Spleen (tissue), 11 donors: ENCODE results near the gene CD93. TPM values are rescaled to one million over a fixed set of nuclear protein-coding genes. Genes with fewer than 3 reads are reported as not detected.

Source experiments
- DNase-seq: peaks from one replicate; pipeline ENCODE4 v3.0.0-alpha.2; 2020
- H3K27ac ChIP-seq, 8 donors: fragments of 200-600 bp; sonication (generic) in 7 of 8; 1 replicate in 4 of 8; 2 replicates in 4 of 8; pipeline versions ENCODE4 v1.5.0 to v1.8.0; 2016 to 2021; ENCODE audit warnings: inconsistent platforms in 4 of 8, mild to moderate bottlenecking in 4 of 8, moderate library complexity in 1 of 8
- H3K27me3 ChIP-seq, 7 donors: fragments of 200-600 bp; sonication (generic) in 6 of 7; replicated peaks in 1 of 7; 1 replicate in 4 of 7; 2 replicates in 3 of 7; pipeline versions ENCODE4 v1.5.0 to v1.8.0; 2016 to 2021; ENCODE audit warnings: inconsistent platforms in 3 of 7, mild to moderate bottlenecking in 1 of 7
- H3K36me3 ChIP-seq, 6 donors: fragments of 200-600 bp; sonication (generic) in 5 of 6; 1 replicate in 4 of 6; 2 replicates in 2 of 6; pipeline versions ENCODE4 v1.5.0 to v1.8.0; 2016 to 2021; ENCODE audit warnings: inconsistent platforms in 2 of 6
- H3K4me1 ChIP-seq, 6 donors: fragments of 200-600 bp; sonication (generic) in 5 of 6; 1 replicate in 3 of 6; 2 replicates in 3 of 6; pipeline versions ENCODE4 v1.5.0 to v1.8.0; 2016 to 2021; ENCODE audit warnings: inconsistent platforms in 3 of 6
- H3K4me3 ChIP-seq, 8 donors: fragments of 200-600 bp; sonication (generic) in 7 of 8; 1 replicate in 4 of 8; 2 replicates in 4 of 8; pipeline versions ENCODE4 v1.5.0 to v1.8.0; 2016 to 2021; ENCODE audit warnings: inconsistent platforms in 4 of 8, mild to moderate bottlenecking in 4 of 8, moderate library complexity in 2 of 8
- H3K9me3 ChIP-seq, 8 donors: fragments of 200-600 bp; sonication (generic) in 7 of 8; 1 replicate in 4 of 8; 2 replicates in 4 of 8; pipeline versions ENCODE4 v1.5.0 to v1.8.0; 2016 to 2021; ENCODE audit warnings: inconsistent platforms in 4 of 8
- CTCF ChIP-seq, 11 experiments: fragments of 200-600 bp in 7 of 11; fragments of 450-650 bp in 4 of 11; sonication (generic) in 4 of 11; IDR thresholded peaks in 8 of 11; conservative IDR thresholded peaks in 3 of 11; 1 replicate in 7 of 11; 2 replicates in 4 of 11; pipeline versions ENCODE4 v1.4.0 to v1.8.0; 2016 to 2021; ENCODE audit warnings: antibody characterized with exemption in 11 of 11, inconsistent platforms in 4 of 11, mild to moderate bottlenecking in 1 of 11
- POLR2A ChIP-seq, 3 donors: fragments of 450-650 bp; IDR thresholded peaks; one replicate each; pipeline ENCODE4 v1.5.1; 2017; ENCODE audit warnings: antibody characterized with exemption in 3 of 3, mild to moderate bottlenecking in 1 of 3
- POLR2AphosphoS5 ChIP-seq, 3 donors: sonication (generic); formaldehyde crosslinking; IDR thresholded peaks; one replicate each; pipeline ENCODE4 v1.5.1; 2017; ENCODE audit warnings: antibody characterized with exemption in 3 of 3
- WGBS, 5 donors: extraction: QIAGEN DNeasy Blood & Tissue Kit in 3 of 5; methylation state at CpG; one replicate each; pipeline versions ENCODE4 v1.1.5 to v1.1.7; 2013 to 2018; 5-methylcytosine and 5-hydroxymethylcytosine counted together
- intact Hi-C: fragments of 100-400 bp; cut with DNase I; formaldehyde crosslinking; loops from one replicate; pipeline ENCODE4 v1.15.0; 2023; ENCODE audit warnings: low total_unique reads
- polyA plus RNA-seq, 3 donors: library from polyadenylated mRNA; stranded (reverse); fragments of 200-250 nt; gene quantifications; one replicate each; pipeline ENCODE4 v1.2.1, GENCODE V29; 2013
- total RNA-seq, 7 donors: library from RNA; depleted of rRNA in 3 of 7; stranded (reverse); fragments of >200 nt in 3 of 7; fragmentation: NEBNext Ultra II Directional in 4 of 7; extraction: Animal tissue kit (Norgen Biotek cat#: 25700) in 4 of 7; gene quantifications; one replicate each; pipeline versions ENCODE4 v1.1.0 to v1.2.1, GENCODE V29; 2016 to 2021
- donor health status: healthy with polysubstance abuse.
- donor health status: DM: no; HTN: no; CAD: no; lungs with moderate emphysema.
- donor health status: DM: no; HTN: no; CAD: no.
- donor health status: Bipolar disorder and iron deficiency.
- donor health status: healthy.
- donor health status: DM: no; HTN: no; CAD: no.
- donor health status: DM: yes; HTN: yes; CAD: no.

The CD93 gene
- total and polyA plus RNA-seq, 10 donors: 4.1 to 103 (median 62.5) TPM

GRCh38 chr20:23128461-23129125 lies 42.5 kb upstream of the CD93 start:
- TF ChIP-seq POLR2AphosphoS5 (IDR thresholded peaks at IDR 0.05) (no peak), CTCF (IDR thresholded peaks at IDR 0.05 in 8 of 11, conservative IDR thresholded peaks at IDR 0.05 in 3 of 11) (no peak), POLR2A (IDR thresholded peaks at IDR 0.05) (no peak)
- DNase-seq: no peak
- Histone ChIP-seq H3K36me3 (no peaks in the 10 kb centered on the region), H3K27ac (peak overlapping the region in 4 of 8 donors; percentile 15 to 92 (median 42)), H3K9me3 (no peaks in the 10 kb centered on the region), H3K27me3 (no peaks in the 10 kb centered on the region), H3K4me1 (peaks cover 6 to 85% (median 49%) of the 10 kb centered on the region in 6 donors), H3K4me3 (no peak overlapping the region)
- WGBS, 5 donors: 79 to 90% (median 81%) methylated on average over 12 to 13 of the region's 13 CpGs
- intact Hi-C loops: no loop called here

DNA sequence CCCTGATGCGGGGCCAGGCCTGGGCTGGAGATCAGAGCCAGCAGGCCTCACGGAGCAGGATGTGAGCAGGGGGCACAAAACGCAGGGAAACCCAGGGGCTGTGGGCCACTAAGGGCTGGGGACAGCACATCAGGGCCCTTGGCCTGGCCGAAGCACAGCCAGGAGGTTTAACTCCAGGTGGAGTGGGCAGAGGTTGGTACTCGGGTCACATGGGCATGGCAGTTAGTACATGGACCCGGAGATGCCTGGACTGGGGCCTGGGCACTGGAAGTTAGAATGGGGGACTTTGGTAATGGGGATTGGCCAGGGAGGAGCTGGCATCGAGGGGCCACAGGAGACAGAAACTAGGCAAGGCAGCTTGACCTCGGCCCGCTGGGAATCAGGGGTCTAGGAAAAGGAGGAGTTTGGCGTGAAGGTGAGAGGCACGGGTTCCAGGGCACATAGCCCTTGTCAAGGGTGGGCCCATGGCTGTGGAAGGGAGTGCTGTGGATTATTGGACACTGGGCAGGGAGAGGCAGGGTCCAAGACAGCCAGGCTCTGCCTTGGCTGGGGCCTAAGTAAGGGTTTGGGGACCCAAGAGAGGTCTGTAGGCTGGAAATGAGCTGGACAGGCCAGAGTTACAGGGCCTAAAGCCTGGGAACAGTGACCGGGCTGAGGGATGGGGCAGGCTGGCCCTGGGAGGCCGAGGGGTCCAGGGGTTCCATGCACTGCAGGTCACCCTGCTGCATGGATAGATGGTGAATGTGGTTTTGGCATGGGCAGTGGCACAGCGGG lies 41.6 kb upstream of the CD93 start:
- peaks cover 0 to 77% (median 41%) of the 10 kb centered on the region in 6 donors for H3K4me1 ChIP-seq

GRCh38 chr20:23126281-23127061 lies 40.3 kb upstream of the CD93 start:
- WGBS, 5 donors: 38 to 52% (median 47%) methylated on average over 8 to 12 of the region's 12 CpGs
- Histone ChIP-seq H3K4me3 (peak overlapping the region in 1 of 8 donors; percentile 45), H3K27me3 (peaks cover 0 to 6% (median 0%) of the 10 kb centered on the region in 7 donors), H3K27ac (peak overlapping the region in 7 of 8 donors; percentile 51 to 92 (median 81)), H3K9me3 (no peaks in the 10 kb centered on the region), H3K36me3 (no peaks in the 10 kb centered on the region), H3K4me1 (peaks cover 0 to 67% (median 35%) of the 10 kb centered on the region in 6 donors)
- intact Hi-C loops: no loop called here
- TF ChIP-seq CTCF (IDR thresholded peaks at IDR 0.05 in 8 of 11, conservative IDR thresholded peaks at IDR 0.05 in 3 of 11) (no peak), POLR2A (IDR thresholded peaks at IDR 0.05) (no peak), POLR2AphosphoS5 (IDR thresholded peaks at IDR 0.05) (peak in 1 of 3 donors; percentile 12)
- DNase-seq: peak; percentile 80

More for the DNA sequence above, 41.6 kb upstream of the CD93 start:
- Histone ChIP-seq H3K27me3 (no peaks in the 10 kb centered on the region), H3K4me3 (no peak overlapping the region), H3K9me3 (no peaks in the 10 kb centered on the region), H3K27ac (peak overlapping the region in 3 of 8 donors; percentile 87 to 92 (median 89)), H3K36me3 (no peaks in the 10 kb centered on the region)
- DNase-seq: peak; percentile 59
- intact Hi-C loops: no loop called here
- TF ChIP-seq CTCF (IDR thresholded peaks at IDR 0.05 in 8 of 11, conservative IDR thresholded peaks at IDR 0.05 in 3 of 11) (no peak), POLR2A (IDR thresholded peaks at IDR 0.05) (no peak), POLR2AphosphoS5 (IDR thresholded peaks at IDR 0.05) (no peak)
- WGBS, 5 donors: 88 to 91% (median 90%) methylated on average over 14 of the region's 14 CpGs
